ENCODE measurements around the gene EEF1G.

DNA sequence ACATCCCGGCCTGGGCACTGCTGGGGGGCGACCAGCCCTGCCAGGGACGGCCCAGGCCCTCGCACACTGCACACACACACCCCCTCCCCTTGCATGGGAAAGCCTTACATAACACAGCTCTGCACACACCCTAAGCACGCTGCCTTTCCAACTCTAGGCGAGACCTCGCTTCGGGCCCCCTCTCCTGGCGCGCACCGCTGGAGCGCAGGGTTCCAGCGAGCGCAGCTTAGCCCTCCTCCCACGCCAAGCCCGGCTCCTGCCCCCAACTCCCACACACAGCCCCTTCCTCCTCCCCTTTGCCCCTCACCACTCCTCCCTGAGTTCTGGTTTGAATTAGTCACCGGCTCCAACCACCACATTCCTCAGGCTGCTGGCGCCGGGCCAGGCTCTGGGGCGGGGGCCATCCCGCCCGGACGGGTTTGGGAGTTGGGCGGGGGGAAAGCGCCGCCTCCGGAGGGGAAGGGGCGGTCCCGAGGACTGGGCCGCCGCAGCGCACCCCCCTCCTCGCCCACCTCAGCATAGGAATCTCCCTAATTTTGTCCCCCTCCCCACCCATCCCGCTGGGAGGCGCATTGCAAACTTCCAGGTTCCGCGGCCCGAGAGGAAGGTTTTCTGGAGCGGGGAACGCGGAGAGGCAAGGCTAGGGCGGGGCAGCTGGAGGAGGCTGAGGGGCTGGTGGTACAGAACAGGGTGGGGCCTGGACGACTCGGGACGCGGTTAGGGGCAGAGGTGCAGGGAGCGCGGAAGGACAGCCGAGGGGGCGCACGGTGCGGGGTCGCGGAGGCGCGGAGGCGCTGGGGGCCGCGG is 28.1 kb downstream of the EEF1G start:
- TF ChIP-seq, protein P1, sequence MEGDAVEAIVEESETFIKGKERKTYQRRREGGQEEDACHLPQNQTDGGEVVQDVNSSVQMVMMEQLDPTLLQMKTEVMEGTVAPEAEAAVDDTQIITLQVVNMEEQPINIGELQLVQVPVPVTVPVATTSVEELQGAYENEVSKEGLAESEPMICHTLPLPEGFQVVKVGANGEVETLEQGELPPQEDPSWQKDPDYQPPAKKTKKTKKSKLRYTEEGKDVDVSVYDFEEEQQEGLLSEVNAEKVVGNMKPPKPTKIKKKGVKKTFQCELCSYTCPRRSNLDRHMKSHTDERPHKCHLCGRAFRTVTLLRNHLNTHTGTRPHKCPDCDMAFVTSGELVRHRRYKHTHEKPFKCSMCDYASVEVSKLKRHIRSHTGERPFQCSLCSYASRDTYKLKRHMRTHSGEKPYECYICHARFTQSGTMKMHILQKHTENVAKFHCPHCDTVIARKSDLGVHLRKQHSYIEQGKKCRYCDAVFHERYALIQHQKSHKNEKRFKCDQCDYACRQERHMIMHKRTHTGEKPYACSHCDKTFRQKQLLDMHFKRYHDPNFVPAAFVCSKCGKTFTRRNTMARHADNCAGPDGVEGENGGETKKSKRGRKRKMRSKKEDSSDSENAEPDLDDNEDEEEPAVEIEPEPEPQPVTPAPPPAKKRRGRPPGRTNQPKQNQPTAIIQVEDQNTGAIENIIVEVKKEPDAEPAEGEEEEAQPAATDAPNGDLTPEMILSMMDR (IDR thresholded peaks at IDR 0.05): no peak
- peak; percentile 28 to 65 for TF ChIP-seq POLR2A (IDR thresholded peaks at IDR 0.05)

Data from uterus (tissue), 2 donors.